HTR-8/SVneo (cell line): Measurements from ENCODE around the gene ITGA4.

Experiments used
- DNase-seq: peaks from one replicate; pipeline ENCODE4 v3.0.0; 2011; ENCODE audit warnings: low spot score, mixed read lengths; ENCODE audit not compliant: insufficient read length
- FAIRE-seq: peaks from 2 replicates; lab custom pipeline; 2011; peaks lifted over from hg19 to GRCh38; lab: Jason Lieb, UNC

The ITGA4 gene

DNA sequence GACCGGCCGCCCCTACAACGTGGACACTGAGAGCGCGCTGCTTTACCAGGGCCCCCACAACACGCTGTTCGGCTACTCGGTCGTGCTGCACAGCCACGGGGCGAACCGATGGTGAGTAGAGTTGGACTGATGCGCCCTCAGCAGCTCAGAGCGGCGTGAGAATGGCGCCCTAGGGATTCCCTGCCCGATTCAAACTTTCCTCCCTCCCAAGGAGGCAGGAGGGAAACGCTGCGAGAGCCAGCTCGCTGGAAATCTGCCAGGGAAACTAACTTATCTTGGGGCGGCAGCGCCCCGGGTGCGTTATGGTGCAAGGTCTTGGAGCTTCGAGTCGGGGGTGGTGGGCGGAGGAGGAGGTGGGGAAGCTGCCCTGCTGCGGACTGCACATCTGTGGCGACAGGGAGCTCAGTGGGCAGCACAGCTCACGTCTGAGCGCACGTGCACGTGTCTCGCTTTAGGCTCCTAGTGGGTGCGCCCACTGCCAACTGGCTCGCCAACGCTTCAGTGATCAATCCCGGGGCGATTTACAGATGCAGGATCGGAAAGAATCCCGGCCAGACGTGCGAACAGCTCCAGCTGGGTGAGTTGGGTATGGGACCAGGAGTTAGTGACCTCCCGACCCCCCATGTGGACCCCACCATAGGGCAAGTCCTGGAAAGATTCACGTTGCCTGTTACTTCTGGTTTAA is 697 bp downstream of the ITGA4 start:
- no peak for DNase-seq
- FAIRE-seq, result peak; percentile 63

DNA sequence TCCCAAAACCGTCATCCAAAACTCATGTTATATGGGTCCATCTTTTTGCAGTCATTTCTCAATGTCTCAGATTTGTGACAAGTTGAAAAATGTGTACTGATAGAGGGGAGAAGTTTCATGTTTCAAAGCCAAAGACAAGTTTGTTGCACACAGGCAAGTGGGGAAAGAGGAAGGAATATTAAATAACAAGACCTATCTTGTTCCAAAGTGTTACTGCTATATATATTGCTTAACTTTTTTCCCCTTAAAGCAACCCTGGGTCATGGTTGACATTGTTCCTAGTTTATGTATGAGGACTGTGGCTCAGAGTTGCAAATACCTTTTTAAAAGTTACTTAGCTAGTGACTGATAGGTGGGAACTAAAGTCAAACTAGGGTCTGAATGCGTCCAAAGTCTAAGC is 1.7 kb downstream of the ITGA4 start:
- no peak for FAIRE-seq

DNA sequence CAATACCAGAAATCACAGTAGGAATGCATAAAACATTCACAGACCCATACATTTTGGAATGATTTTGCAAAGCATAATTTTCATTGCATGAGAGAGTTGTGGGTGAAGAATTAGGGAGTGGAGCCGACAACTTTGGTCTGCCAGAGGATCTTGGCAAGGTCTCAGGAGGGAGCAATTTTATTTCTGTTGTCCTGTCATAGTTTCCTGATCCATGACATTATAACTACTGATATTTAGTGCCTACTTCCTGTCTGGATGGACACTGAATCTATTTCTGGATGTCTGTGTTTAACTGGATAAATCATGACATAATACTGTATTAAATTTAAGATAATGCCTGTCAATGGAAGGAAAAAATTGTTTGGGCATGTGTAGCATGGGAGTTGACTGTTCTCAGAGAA is 2.4 kb downstream of the ITGA4 start:
- no peak for DNase-seq
- FAIRE-seq, result no peak

More for the DNA sequence above, 1.7 kb downstream of the ITGA4 start:
- no peak for DNase-seq

DNA sequence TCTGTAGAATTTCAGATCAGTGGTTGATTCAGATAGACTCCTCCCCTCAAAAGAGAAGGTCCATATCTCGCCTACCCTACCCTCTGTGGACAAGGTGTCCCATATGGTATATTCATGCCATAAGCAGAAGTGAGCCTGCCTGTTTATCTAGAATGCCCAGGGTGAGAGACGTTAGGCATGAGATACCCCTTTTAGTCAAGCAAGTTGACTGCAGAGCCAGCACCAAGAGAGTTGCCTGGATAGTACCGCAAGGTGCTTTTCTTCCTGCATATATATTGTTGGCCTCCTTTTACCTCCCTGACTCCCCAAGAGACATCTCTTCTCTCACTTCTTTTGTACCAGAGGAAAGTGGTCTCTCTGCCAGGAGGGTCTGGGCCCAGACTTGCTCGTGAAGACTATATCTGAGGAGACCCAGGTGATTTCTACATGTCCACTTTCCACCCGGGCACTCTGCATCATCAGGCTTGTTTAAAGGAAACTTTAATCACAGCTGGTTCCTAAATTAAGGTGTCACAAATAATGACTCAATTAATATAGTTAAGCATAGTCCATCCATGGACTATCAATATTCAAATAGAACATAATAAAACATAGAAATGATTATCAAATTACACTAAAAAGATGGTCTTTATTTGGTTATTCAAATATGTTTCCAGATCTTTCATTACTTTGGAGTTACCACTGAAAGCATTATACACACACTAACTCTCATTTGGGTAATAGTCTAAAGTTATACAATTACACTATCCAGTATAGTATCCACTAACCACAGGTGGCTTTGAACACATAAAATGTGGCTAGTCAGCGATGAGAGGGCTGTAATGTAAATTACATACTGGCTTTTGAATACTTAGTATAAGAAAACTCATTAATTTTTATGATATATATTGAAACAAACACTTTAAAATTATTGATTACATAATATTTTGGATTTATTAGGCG is 4.1 kb downstream of the ITGA4 start:
- DNase-seq (no peak), FAIRE-seq (no peak)

DNA sequence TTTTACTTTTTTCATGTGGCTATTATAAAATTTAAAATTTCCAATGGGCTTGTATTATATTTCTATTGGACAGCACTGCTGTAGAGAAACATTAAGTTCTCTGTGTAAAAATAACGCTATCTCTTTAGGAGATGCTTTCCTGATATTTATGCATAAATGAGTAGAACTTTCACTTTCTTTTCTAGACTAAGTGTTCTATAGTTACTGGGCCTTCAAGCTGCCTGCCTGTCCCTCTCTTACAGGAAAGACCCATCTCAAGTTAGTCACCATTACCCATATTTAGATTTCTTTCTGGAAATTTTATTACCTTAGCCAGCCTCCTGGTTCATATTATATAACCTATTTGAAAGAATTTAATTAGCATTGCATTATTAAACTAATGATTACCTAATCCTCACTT is 4.8 kb downstream of the ITGA4 start:
- DNase-seq (no peak), FAIRE-seq (no peak)

DNA sequence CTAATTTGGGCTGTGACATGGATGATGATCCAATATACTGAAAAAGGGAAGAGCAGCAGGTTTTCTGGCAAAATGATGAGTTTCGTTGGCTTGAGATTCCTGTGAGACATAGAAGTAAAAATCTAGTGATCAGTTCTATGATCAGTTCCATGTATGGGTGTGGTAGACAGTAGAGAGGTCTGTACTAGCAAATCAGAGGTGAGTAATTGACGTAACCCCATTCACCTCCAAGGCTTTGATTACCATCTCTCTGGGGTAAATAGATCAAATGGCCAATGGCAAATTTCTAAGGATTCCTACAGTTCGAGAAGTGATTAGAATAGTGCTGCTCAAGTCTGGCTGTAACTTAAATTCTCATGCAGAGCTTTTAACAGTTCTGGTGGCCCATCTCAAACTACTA is 6.4 kb downstream of the ITGA4 start:
- FAIRE-seq (no peak), DNase-seq (no peak)

DNA sequence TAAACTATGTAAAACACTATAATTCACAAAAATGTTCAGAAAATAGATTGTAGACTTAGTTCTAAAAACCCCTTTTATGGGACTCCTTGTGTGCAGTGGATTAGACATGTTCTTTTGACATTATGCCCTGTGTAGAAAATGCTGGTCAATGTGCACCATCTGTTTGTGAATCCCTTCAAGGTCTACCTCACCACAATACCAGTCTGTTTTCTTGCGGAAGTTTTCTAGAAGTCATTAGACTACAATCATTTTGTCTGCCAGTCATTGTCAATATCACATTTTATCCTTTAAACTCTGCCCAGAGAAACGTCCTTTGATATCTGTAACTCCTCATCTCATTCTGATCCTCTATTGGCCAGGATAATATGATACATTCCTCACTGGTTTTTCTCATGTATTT is 7.8 kb downstream of the ITGA4 start:
- no peak for DNase-seq
- no peak for FAIRE-seq

DNA sequence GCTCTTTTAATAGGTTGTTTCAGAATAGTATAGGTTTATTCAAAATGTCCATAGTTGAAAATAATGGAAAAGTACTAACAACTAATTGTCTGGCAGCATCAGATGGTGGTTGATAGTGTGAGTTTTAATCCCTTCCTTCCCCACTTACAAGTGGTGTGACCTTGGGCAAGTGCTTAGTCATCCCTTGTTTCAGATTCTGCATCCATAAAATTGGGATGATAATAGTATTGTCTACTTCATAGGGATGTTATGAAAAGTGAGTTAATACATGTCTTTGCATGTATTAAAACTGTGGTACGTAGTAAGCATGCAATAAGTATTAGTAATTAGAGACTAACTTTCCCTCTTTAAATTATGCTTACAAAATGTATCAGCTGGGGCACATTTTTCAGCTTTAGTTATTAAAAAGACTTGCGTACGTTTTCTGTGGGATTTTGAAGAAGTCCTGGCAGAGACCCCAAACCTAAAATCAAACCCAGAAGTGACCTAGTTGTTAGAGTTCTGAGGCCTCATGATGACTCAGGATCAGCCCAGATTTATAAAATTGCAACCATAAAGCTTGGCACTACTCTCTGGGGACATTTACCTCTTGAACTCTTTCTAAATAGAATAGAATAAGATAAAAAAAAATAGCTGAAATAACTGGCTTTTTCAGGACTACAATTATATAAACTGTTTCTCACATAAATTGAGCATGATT is 8.6 kb downstream of the ITGA4 start:
- FAIRE-seq (no peak), DNase-seq (no peak)

DNA sequence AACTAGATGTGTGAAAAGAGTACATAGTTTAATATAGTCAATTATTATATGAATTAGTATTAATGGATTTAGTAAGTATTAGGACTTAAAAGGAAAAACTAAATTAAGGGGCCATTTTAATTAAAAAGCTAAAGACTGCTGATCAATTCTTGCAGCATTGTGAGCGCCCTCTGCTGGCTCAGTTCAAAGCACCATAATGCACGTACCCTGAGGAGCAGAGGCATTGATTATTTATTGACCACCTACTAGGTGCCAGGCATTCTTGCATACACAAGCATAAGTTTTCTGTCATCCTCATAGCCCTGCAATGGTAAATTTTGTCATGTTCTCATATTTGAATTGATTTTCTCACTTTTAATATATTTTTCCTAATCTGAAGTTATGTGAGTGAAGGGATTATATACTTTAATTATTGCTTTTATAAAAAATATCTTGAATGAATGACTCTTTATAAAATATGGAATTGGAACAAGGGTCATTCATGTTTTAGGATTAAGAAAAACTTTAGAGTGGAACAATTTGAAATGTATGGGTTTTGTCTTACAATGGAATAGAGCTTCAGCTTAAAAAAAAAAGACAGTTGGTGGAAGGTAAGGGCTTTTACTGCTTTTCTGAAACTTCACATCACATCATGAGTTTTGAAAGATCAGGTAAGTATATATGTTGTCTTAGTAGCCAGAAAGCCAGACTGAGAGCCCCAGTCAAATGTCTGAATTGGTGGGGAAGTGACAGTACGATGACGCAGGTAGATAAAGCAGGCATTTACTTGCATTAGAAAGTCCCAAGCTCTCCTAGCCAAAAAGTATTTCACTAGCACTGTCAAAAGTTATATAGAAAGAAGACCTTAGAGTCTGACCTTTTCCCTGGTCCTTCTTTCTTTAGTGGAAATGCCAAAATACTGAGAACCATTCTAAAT is 9.7 kb downstream of the ITGA4 start:
- FAIRE-seq (no peak), DNase-seq (no peak)

DNA sequence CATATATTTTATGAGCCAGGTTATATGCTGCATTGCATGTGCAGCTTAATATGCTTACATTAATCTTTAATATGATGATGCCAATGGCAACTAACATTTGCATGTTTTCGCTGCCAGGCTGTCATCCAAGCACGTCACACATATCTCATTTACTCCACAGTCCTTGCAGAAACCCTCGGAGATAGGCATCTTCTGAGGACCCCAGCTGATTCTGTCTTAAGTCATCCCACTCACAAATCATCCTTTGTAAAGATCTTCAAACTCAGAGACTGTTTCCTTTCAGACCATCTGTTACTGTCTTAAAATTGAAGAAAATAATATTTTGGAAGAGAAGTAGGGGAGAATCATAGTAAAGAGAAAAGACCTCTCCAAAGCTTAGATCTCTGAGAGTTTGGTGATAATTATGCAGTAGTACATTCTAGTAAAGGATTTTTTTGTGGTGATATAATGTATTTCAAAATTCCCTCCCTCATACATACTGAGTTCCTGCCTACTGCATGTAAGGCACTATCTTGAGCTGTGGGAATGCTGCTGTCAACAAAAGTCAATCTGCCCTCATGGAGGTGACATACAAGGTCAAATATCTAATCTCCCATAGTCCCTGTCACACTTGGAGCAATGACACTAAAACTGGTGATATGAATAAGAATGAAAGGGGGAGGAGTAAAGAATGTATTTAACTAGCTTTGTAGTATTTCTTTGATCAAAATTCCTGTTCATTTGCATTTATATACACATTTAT is 11.0 kb downstream of the ITGA4 start:
- FAIRE-seq, result no peak

DNA sequence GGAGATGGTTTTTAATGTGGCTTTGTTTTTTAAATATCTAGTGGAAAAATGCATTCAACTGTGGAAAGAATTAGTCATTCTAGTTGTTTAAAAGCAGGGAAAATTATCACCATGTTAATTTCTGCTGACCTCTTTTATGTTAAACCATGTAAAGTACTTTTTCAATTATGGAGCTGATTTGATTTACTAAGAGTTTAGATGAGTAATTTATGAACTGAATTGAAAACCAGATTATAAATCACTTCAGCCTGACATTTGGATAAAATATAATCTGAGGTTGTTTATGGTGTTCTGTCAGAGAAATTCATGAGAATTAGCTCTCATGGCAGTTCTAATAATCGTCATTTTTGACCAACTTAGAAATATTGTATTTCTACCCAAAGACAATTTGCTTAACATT is 11.6 kb downstream of the ITGA4 start:
- DNase-seq, result no peak
- FAIRE-seq, result no peak

More for the DNA sequence above, 11.0 kb downstream of the ITGA4 start:
- DNase-seq, result no peak

DNA sequence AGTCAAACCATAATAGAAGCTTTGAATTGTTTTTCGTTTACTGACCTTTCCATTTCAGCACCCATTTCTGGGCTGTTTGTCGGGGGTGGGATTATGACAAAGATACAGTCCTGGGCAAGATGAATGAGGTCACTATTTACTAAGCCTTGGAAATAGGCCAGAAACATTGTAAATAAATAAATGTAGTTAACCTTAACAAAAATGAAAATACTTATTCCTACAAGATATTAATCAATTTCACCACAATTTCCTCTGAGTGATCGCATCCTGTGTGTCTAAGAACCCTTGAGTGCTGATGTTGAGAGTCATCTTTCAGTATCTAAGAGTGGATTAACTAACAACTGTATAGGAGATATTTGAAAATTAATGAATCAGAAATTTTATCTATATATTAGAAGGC is 14.0 kb downstream of the ITGA4 start:
- FAIRE-seq, result no peak
- no peak for DNase-seq

DNA sequence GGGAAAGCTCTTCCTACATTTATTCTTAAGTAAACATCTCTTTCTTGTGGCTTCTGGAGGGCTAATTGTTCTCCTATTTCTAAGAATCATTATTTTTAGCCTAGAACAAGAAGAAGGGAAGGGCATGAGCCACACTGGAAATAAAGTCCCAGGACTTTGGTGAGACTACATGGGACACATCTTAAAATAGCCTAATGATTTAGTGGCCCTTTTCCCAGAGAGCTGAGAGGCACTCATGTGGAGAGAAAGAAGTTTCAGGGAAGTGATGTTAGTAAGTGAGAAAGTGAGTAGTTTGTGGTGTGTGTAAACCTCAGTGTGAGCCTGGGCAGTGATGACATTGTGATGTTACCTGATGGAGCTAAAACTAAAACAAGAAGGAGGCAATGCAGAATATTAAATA is 14.6 kb downstream of the ITGA4 start:
- no peak for DNase-seq
- no peak for FAIRE-seq

DNA sequence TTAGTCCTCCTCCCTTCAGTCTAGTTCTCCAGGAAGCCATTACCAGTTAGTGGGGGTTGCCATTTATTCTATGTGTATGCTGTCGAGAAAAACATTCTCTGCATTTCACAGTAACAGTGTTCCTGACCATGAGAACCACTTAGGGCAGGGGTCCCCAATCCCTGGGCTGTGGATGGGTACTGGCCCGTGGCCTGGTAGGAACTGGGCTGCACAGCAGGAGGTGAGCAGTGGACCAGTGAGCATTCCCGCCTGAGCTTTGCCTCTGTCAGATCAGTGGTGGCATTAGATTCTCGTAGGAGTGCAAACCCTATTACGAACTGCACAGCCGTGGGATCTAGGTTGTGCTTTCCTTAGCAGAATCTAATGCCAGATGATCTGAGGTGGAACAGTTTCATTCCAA is 15.8 kb downstream of the ITGA4 start:
- FAIRE-seq (no peak), DNase-seq (no peak)

DNA sequence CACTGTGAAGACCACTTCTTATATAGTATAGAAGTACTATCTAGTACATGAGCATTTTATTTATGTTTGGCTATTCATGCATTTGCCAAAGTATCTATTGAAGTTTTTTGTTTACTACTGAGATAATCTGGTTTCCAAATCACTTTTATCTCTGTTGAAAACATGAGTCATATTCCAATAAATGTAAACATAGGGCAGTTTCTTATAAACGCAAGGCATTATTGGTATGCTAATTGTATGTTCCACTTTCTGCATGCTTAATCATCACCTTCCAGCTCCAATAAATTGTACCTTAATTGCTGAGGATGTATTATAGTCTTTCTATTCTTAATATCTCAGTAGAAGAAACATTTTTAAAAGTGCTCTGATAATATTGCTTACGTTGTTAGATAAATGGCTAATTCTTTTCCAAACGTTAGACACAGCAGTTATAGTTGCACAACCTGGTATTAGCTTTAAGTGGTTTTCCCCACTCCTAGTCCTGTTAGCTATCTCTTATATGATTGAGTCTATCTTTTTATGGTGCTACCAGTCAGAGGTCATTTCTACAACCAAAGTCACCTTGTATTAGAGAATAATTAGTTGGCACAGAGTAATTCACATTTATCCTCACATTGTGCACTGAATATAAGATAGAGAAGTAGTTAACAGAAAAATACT is 17.2 kb downstream of the ITGA4 start:
- no peak for FAIRE-seq
- DNase-seq, result no peak

DNA sequence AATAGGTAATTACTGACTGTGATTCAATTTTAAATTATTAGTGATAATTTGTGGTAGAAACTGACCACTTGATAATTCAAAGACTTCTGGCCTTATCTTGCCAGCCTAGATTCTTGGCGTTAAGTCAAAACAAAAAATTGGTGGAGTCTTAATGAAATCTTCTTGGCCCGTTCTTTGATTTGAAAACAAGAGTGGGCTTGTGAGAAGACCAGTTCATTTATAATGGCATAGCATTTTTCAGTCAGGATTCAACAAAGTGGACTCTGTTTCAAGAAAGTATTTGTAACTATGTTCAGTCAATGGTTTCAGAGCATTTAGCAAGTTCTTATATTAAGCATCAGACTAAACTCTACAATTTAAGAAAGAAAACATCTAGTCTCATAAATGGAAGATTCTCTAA is 26.0 kb downstream of the ITGA4 start:
- FAIRE-seq, result no peak
- no peak for DNase-seq

DNA sequence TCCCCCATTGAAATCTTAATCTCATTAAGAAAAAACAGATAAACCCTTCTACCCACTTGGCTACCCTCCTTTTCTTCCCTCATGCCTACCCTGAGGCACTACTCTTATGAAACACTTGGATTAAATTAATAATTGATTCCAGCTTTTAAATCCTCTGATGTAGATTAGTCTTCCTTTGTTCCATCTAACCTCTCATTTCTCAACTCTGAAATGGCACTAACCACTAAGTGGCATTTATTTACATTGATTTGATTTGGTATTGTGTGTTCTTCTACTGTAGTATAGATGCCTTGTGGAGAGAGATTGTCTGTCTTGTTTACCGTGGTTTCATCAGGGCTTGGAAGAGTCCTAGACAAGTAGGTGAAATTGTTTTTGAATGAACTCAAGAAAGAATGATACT is 26.7 kb downstream of the ITGA4 start:
- DNase-seq, result no peak

DNA sequence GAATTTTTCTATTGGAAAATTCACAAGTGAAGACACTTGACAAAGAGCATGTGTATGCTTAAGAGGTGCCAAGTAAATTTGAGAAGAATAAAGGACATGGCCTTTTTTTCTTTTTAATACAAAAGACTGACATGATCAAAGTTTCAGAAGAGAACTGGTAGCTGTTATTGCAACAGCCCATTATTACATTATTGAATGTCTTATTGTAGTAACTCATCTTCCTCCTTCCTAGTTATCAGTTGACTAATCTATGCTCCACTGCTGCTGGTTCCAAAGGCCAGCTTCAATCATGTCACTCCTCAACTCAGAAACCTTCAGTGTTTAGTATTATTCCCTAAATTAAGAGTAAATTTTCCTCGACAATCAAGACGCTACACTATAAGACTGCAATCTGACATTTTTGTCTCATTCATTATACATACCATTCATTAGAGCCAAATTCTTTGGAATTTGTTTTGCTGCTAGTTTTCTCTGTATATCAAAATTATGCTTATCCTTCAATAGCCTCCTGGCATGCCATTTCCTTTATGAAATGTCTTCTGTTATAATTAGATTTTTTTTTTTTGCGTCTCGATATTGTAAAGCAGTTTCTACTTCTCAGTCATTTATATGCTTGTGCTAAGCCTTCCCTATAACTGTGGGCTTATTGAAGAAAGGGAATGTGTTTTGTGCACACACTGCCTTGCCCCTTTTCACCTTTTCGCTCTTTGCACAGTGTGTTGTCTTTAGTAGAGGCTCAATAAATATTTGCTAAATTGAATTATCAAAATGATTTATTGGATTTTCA is 27.9 kb downstream of the ITGA4 start:
- FAIRE-seq, result no peak
- DNase-seq, result no peak

More for the DNA sequence above, 26.7 kb downstream of the ITGA4 start:
- FAIRE-seq, result no peak
